ENCODE measurements around the gene GCAT.

GRCh38 chr22:37762389-37762836, 45.3 kb upstream of the GCAT start:
- TF ChIP-seq TSHZ2 (CRISPR knock-in tag; IDR thresholded peaks at IDR 0.05) (no peak), ZNF70 (CRISPR knock-in tag; IDR thresholded peaks at IDR 0.05) (no peak), ZNF8 (CRISPR knock-in tag; IDR thresholded peaks at IDR 0.05) (no peak), ARNTL (CRISPR knock-in tag; IDR thresholded peaks at IDR 0.05; ENCODE audit: borderline replicate concordance, low read depth) (no peak), TCF4 (CRISPR knock-in tag; IDR thresholded peaks at IDR 0.05; ENCODE audit: borderline replicate concordance) (no peak), GLIS3 (CRISPR knock-in tag; IDR thresholded peaks at IDR 0.05) (no peak), ZFP3 (CRISPR knock-in tag; IDR thresholded peaks at IDR 0.05) (no peak), ISL1 (CRISPR knock-in tag; IDR thresholded peaks at IDR 0.05) (no peak), RARB (CRISPR knock-in tag; IDR thresholded peaks at IDR 0.05) (no peak), ESRRG (CRISPR knock-in tag; IDR thresholded peaks at IDR 0.05) (no peak)
- TF ChIP-seq, protein P1, sequence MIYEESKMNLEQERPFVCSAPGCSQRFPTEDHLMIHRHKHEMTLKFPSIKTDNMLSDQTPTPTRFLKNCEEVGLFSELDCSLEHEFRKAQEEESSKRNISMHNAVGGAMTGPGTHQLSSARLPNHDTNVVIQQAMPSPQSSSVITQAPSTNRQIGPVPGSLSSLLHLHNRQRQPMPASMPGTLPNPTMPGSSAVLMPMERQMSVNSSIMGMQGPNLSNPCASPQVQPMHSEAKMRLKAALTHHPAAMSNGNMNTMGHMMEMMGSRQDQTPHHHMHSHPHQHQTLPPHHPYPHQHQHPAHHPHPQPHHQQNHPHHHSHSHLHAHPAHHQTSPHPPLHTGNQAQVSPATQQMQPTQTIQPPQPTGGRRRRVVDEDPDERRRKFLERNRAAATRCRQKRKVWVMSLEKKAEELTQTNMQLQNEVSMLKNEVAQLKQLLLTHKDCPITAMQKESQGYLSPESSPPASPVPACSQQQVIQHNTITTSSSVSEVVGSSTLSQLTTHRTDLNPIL (CRISPR knock-in tag; IDR thresholded peaks at IDR 0.05; ENCODE audit: low read depth), result no peak
- TF ChIP-seq, protein P2, sequence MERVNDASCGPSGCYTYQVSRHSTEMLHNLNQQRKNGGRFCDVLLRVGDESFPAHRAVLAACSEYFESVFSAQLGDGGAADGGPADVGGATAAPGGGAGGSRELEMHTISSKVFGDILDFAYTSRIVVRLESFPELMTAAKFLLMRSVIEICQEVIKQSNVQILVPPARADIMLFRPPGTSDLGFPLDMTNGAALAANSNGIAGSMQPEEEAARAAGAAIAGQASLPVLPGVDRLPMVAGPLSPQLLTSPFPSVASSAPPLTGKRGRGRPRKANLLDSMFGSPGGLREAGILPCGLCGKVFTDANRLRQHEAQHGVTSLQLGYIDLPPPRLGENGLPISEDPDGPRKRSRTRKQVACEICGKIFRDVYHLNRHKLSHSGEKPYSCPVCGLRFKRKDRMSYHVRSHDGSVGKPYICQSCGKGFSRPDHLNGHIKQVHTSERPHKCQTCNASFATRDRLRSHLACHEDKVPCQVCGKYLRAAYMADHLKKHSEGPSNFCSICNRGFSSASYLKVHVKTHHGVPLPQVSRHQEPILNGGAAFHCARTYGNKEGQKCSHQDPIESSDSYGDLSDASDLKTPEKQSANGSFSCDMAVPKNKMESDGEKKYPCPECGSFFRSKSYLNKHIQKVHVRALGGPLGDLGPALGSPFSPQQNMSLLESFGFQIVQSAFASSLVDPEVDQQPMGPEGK (CRISPR knock-in tag; IDR thresholded peaks at IDR 0.05; ENCODE audit: borderline replicate concordance), result no peak

Measured in SK-N-SH treated with all-trans-retinoic acid at 6 μM for 48 hours (cell line).